Hepatocyte (in vitro differentiated cells): ENCODE results near the gene BAIAP2L1. TPM values are rescaled to one million over a fixed set of nuclear protein-coding genes. Genes with fewer than 3 reads are reported as not detected.
A peak's percentile ranks its signal among the peaks of the same experiment; 100 is the strongest.

ENCODE experiments used
- DNase-seq: peaks from one replicate; pipeline ENCODE4 v3.0.0-alpha.2; 2016; ENCODE audit warnings: low spot score
- H2AFZ ChIP-seq: fragments of 200-600 bp; sonication (generic); 2 replicates; pipeline ENCODE4 v1.6.0; 2016; ENCODE audit warnings: antibody characterized with exemption, mild to moderate bottlenecking
- H3K27ac ChIP-seq: fragments of 200-600 bp; sonication (generic); 2 replicates; pipeline ENCODE4 v1.5.1; 2016; ENCODE audit warnings: mild to moderate bottlenecking
- H3K27me3 ChIP-seq: fragments of 200-600 bp; sonication (generic); 2 replicates; pipeline ENCODE4 v1.6.1; 2016
- H3K36me3 ChIP-seq: fragments of 200-600 bp; sonication (generic); replicated peaks from 2 replicates; pipeline ENCODE4 v1.5.1; 2016; ENCODE audit warnings: low read depth; ENCODE audit not compliant: insufficient read depth
- H3K4me1 ChIP-seq: fragments of 200-600 bp; sonication (generic); 2 replicates; pipeline ENCODE4 v1.5.1; 2016; ENCODE audit warnings: mild to moderate bottlenecking, moderate library complexity; ENCODE audit not compliant: insufficient read depth
- H3K4me2 ChIP-seq: fragments of 200-600 bp; sonication (generic); 2 replicates; pipeline ENCODE4 v1.6.0; 2016
- H3K4me3 ChIP-seq: fragments of 200-600 bp; sonication (generic); 2 replicates; pipeline ENCODE4 v1.5.1; 2016; ENCODE audit warnings: mild to moderate bottlenecking
- H3K79me2 ChIP-seq: fragments of 200-600 bp; sonication (generic); 2 replicates; pipeline ENCODE4 v1.6.0; 2017; ENCODE audit warnings: mild to moderate bottlenecking
- H3K9me2 ChIP-seq: fragments of 200-600 bp; sonication (generic); replicated peaks from 2 replicates; pipeline ENCODE4 v1.6.0; 2017; ENCODE audit warnings: mild to moderate bottlenecking; ENCODE audit not compliant: insufficient read depth
- H3K9me3 ChIP-seq: fragments of 200-600 bp; sonication (generic); 2 replicates; pipeline ENCODE4 v1.5.1; 2016; ENCODE audit warnings: low read depth, mild to moderate bottlenecking
- H4K20me1 ChIP-seq: fragments of 200-600 bp; sonication (generic); 2 replicates; pipeline ENCODE4 v1.6.0; 2016; ENCODE audit warnings: mild to moderate bottlenecking; ENCODE audit not compliant: insufficient read depth, poor library complexity, severe bottlenecking
- CTCF ChIP-seq: fragments of 200-600 bp; sonication (generic); IDR thresholded peaks from 2 replicates; pipeline ENCODE4 v1.5.1; 2016; ENCODE audit warnings: antibody characterized with exemption, mild to moderate bottlenecking; ENCODE audit not compliant: poor library complexity
- EZH2 ChIP-seq: fragments of 200-600 bp; sonication (generic); IDR thresholded peaks from 2 replicates; pipeline ENCODE4 v1.6.1; 2016; ENCODE audit warnings: antibody characterized with exemption, mild to moderate bottlenecking, borderline replicate concordance
- EZH2phosphoT487 ChIP-seq: fragments of 200-600 bp; sonication (generic); IDR thresholded peaks from one replicate; pipeline ENCODE4 v1.6.1; 2018; ENCODE audit warnings: antibody characterized with exemption, mild to moderate bottlenecking, low read depth, moderate library complexity; ENCODE audit not compliant: unreplicated experiment, severe bottlenecking
- WGBS: methylation state at CpG from one replicate; pipeline ENCODE4 v1.1.6; 2016; ENCODE audit warnings: low lambda C conversion rate; ENCODE audit errors: missing lambda C conversion rate; 5-methylcytosine and 5-hydroxymethylcytosine counted together
- polyA plus RNA-seq: library from polyadenylated mRNA; unstranded; fragments of >200 nt; fragmentation: Nextera tagmentation; extraction: Ambion mirVana; gene quantifications from 2 replicates; pipeline ENCODE4 v1.2.1, GENCODE V29; 2016
- total RNA-seq: library from RNA; depleted of rRNA; stranded (reverse); fragments of >200 nt; gene quantifications from 2 replicates; pipeline ENCODE4 v1.2.3, GENCODE V29; 2014

BAIAP2L1 gene
- total and polyA plus RNA-seq, 2 experiments from 2014 or later: 25.4 to 32.0 TPM

GRCh38 chr7:98322331-98323270 lies 78.3 kb downstream of the BAIAP2L1 start:
- WGBS: 52% methylated on average over 24 of the region's 24 CpGs
- peaks cover 54% of the 10 kb centered on the region for H3K79me2 ChIP-seq
- H3K27me3 ChIP-seq: no peaks in the 10 kb centered on the region
- peak; percentile 62 for DNase-seq
- H3K4me3 ChIP-seq: no peak overlapping the region
- peak overlapping the region; percentile 17 for H3K4me2 ChIP-seq
- no peaks in the 10 kb centered on the region for H3K36me3 ChIP-seq
- H3K9me3 ChIP-seq: no peaks in the 10 kb centered on the region
- H4K20me1 ChIP-seq: peaks cover 4% of the 10 kb centered on the region
- no peak overlapping the region for H3K27ac ChIP-seq
- no peaks in the 10 kb centered on the region for H3K9me2 ChIP-seq
- TF ChIP-seq EZH2phosphoT487 (no peak), EZH2 (no peak), CTCF (no peak)
- no peak overlapping the region for H2AFZ ChIP-seq
- peaks cover 7% of the 10 kb centered on the region for H3K4me1 ChIP-seq

- Histone ChIP-seq H3K9me3 (no peaks in the 10 kb centered on the region), H3K4me3 (no peak overlapping the region), H3K4me2 (no peak overlapping the region), H3K9me2 (no peaks in the 10 kb centered on the region), H3K4me1 (peaks cover 7% of the 10 kb centered on the region), H3K79me2 (peaks cover 44% of the 10 kb centered on the region), H4K20me1 (peaks cover 4% of the 10 kb centered on the region), H2AFZ (no peak overlapping the region), H3K27me3 (no peaks in the 10 kb centered on the region), H3K27ac (no peak overlapping the region), H3K36me3 (no peaks in the 10 kb centered on the region)
- no peak for DNase-seq
- 86% methylated on average over 10 of the region's 10 CpGs for WGBS
- TF ChIP-seq EZH2 (no peak), CTCF (no peak)
These were observed 79.6 kb downstream of the BAIAP2L1 start for GRCh38 chr7:98321301-98321700.

GRCh38 chr7:98319176-98319575 lies 81.7 kb downstream of the BAIAP2L1 start:
- peaks cover 7% of the 10 kb centered on the region for H3K4me1 ChIP-seq
- H3K36me3 ChIP-seq: no peaks in the 10 kb centered on the region
- H3K27me3 ChIP-seq: no peaks in the 10 kb centered on the region
- H3K27ac ChIP-seq: no peak overlapping the region
- H3K9me2 ChIP-seq: no peaks in the 10 kb centered on the region
- no peak overlapping the region for H3K4me2 ChIP-seq
- WGBS: 95% methylated on average over 9 of the region's 9 CpGs
- peaks cover 4% of the 10 kb centered on the region for H4K20me1 ChIP-seq
- no peaks in the 10 kb centered on the region for H3K9me3 ChIP-seq
- H2AFZ ChIP-seq: no peak overlapping the region
- H3K79me2 ChIP-seq: peaks cover 27% of the 10 kb centered on the region
- DNase-seq: no peak
- H3K4me3 ChIP-seq: no peak overlapping the region
- TF ChIP-seq EZH2 (no peak), CTCF (no peak), EZH2phosphoT487 (no peak)
